ENCODE measurements around the gene TNFRSF12A. TPM values are rescaled to one million over a fixed set of nuclear protein-coding genes. Genes with fewer than 3 reads are reported as not detected.

TNFRSF12A gene
- total RNA-seq, 2 donors from 2014 or later, result 36.8 to 280 TPM

- Histone ChIP-seq H3K4me1 (peaks cover 0 to 20% of the 10 kb centered on the region in 2 donors), H3K27me3 (no peaks in the 10 kb centered on the region), H3K9me3 (no peaks in the 10 kb centered on the region), H3K27ac (no peak overlapping the region), H3K36me3 (no peaks in the 10 kb centered on the region), H3K4me3 (no peak overlapping the region)
- TF ChIP-seq CTCF (IDR thresholded peaks at IDR 0.05), result no peak
- DNase-seq (ENCODE audit: low spot score), result no peak
These were observed 46.4 kb upstream of the TNFRSF12A start for GRCh38 chr16:2973605-2974318.

- no peaks in the 10 kb centered on the region for H3K27me3 ChIP-seq
- no peak overlapping the region for H3K27ac ChIP-seq
- H3K9me3 ChIP-seq, result no peaks in the 10 kb centered on the region
- DNase-seq (ENCODE audit: low spot score), result no peak
- no peak for TF ChIP-seq CTCF (IDR thresholded peaks at IDR 0.05)
- H3K4me1 ChIP-seq, result peaks cover 0 to 19% of the 10 kb centered on the region in 2 donors
- H3K36me3 ChIP-seq, result no peaks in the 10 kb centered on the region
- H3K4me3 ChIP-seq, result no peak overlapping the region
These were observed 45.7 kb upstream of the TNFRSF12A start for GRCh38 chr16:2974319-2975056.

- Histone ChIP-seq H3K4me3 (no peak overlapping the region), H3K36me3 (no peaks in the 10 kb centered on the region), H3K27ac (no peak overlapping the region), H3K9me3 (no peaks in the 10 kb centered on the region), H3K27me3 (no peaks in the 10 kb centered on the region), H3K4me1 (peaks cover 0 to 19% of the 10 kb centered on the region in 2 donors)
- TF ChIP-seq CTCF (IDR thresholded peaks at IDR 0.05), result no peak
- DNase-seq (ENCODE audit: low spot score), result no peak
These were observed 44.9 kb upstream of the TNFRSF12A start for GRCh38 chr16:2975161-2975795.

- Histone ChIP-seq H3K4me1 (peaks cover 0 to 20% of the 10 kb centered on the region in 2 donors), H3K27me3 (no peaks in the 10 kb centered on the region), H3K36me3 (no peaks in the 10 kb centered on the region), H3K4me3 (no peak overlapping the region), H3K9me3 (no peaks in the 10 kb centered on the region), H3K27ac (no peak overlapping the region)
- DNase-seq (ENCODE audit: low spot score), result no peak
- TF ChIP-seq CTCF (IDR thresholded peaks at IDR 0.05), result no peak
These were observed 44.0 kb upstream of the TNFRSF12A start for GRCh38 chr16:2976201-2976600.

GRCh38 chr16:2976673-2977072, 43.5 kb upstream of the TNFRSF12A start:
- Histone ChIP-seq H3K4me3 (no peak overlapping the region), H3K9me3 (no peaks in the 10 kb centered on the region), H3K4me1 (peaks cover 0 to 21% of the 10 kb centered on the region in 2 donors), H3K36me3 (no peaks in the 10 kb centered on the region), H3K27ac (no peak overlapping the region), H3K27me3 (no peaks in the 10 kb centered on the region)
- no peak for DNase-seq (ENCODE audit: low spot score)
- TF ChIP-seq CTCF (IDR thresholded peaks at IDR 0.05), result no peak

All from right atrium auricular region (tissue), 2 donors.